Adrenal gland (tissue), 12 donors: ENCODE measurements around the gene COQ4. TPM values are rescaled to one million over a fixed set of nuclear protein-coding genes. Genes with fewer than 3 reads are reported as not detected.
A peak's percentile ranks its signal among the peaks of the same experiment; 100 is the strongest.
"Not testable (repeated sequence)": the region's sequence is repeated elsewhere in the genome, so short reads cannot be mapped to it uniquely, and the experiment has no call there.

Experiments
- DNase-seq, 7 donors: peaks; one replicate each; pipeline ENCODE4 v3.0.0-alpha.2; 2019 to 2020
- H3K27ac ChIP-seq, 5 donors: fragments of 200-600 bp; sonication (generic) in 4 of 5; 1 replicate in 3 of 5; 2 replicates in 2 of 5; pipeline versions ENCODE4 v1.5.1 to v1.8.0; 2016 to 2020; ENCODE audit warnings: mild to moderate bottlenecking in 1 of 5
- H3K27me3 ChIP-seq: fragments of 200-600 bp; 2 replicates; pipeline ENCODE4 v1.8.0; 2021
- H3K36me3 ChIP-seq, 2 donors: fragments of 200-600 bp; replicated peaks in 1 of 2; 1 replicate in 1 of 2; 2 replicates in 1 of 2; pipeline versions ENCODE4 v1.5.1 to v1.8.0; 2018 to 2022
- H3K4me1 ChIP-seq, 2 donors: fragments of 200-600 bp; replicated peaks in 1 of 2; 1 replicate in 1 of 2; 2 replicates in 1 of 2; pipeline versions ENCODE4 v1.5.1 to v1.8.0; 2018 to 2021
- H3K4me3 ChIP-seq, 4 donors: fragments of 200-600 bp; sonication (generic) in 3 of 4; one replicate each; pipeline ENCODE4 v1.5.1; 2016 to 2018
- H3K9me3 ChIP-seq, 3 donors: fragments of 200-600 bp; sonication (generic) in 1 of 3; replicated peaks in 1 of 3; 1 replicate in 2 of 3; 2 replicates in 1 of 3; pipeline versions ENCODE4 v1.5.1 to v1.8.0; 2016 to 2021
- POLR2A ChIP-seq, 2 donors: fragments of 450-650 bp; IDR thresholded peaks; one replicate each; pipeline ENCODE4 v1.6.1; 2017; ENCODE audit warnings: antibody characterized with exemption in 2 of 2, mild to moderate bottlenecking in 2 of 2, moderate library complexity in 1 of 2
- WGBS, 4 donors: extraction: QIAGEN DNeasy Blood & Tissue Kit in 2 of 4; methylation state at CpG; one replicate each; pipeline versions ENCODE4 v1.1.5 to v1.1.7; 2013 to 2017; 5-methylcytosine and 5-hydroxymethylcytosine counted together
- intact Hi-C, 2 donors: fragments of 100-400 bp; cut with DNase I; formaldehyde crosslinking; loops; one replicate each; pipeline versions ENCODE4 v1.14.1 to v1.15.0; 2022 to 2023
- polyA plus RNA-seq, 3 donors: library from polyadenylated mRNA; stranded (reverse); fragments of 200-250 nt in 2 of 3; fragments of 350-450 nt in 1 of 3; fragmentation: Illumina TruSeq in 1 of 3; extraction: RNeasy Lipid Tissue Mini Kit (QIAGEN cat#74804) in 1 of 3; gene quantifications; one replicate each; pipeline ENCODE4 v1.2.3, GENCODE V29; 2013 to 2014
- total RNA-seq, 9 donors: library from RNA; depleted of rRNA in 4 of 9; stranded (reverse); fragments of >200 nt in 4 of 9; fragments of 120-200 nt in 1 of 9; fragmentation: NEBNext Ultra II Directional in 1 of 9; extraction: Animal tissue kit (Norgen Biotek cat#: 25700) in 1 of 9; gene quantifications; one replicate each; pipeline versions ENCODE4 v1.1.0 to v1.2.4, GENCODE V29; 2013 to 2023
- TF ChIP-seq, protein P1 (sequence below), 6 experiments: fragments of 450-650 bp in 4 of 6; fragments of 200-600 bp in 2 of 6; sonication (generic) in 1 of 6; IDR thresholded peaks; 1 replicate in 5 of 6; 2 replicates in 1 of 6; pipeline versions ENCODE4 v1.5.1 to v1.8.0; 2016 to 2021; ENCODE audit warnings: antibody characterized with exemption in 6 of 6, mild to moderate bottlenecking in 2 of 6, moderate library complexity in 1 of 6
- donor health status: healthy with polysubstance abuse.
- donor health status: Bipolar disorder and iron deficiency.
- donor health status: DM: yes; HTN: yes; CAD: no.
- donor health status: DM: no; HTN: no; CAD: no.
- donor health status: DM: no; HTN: no; CAD: no.
- donor health status: DM: yes; HTN: yes; CAD: no.

The COQ4 gene
- total and polyA plus RNA-seq, 12 donors: 35.8 to 111 (median 71.0) TPM

DNA sequence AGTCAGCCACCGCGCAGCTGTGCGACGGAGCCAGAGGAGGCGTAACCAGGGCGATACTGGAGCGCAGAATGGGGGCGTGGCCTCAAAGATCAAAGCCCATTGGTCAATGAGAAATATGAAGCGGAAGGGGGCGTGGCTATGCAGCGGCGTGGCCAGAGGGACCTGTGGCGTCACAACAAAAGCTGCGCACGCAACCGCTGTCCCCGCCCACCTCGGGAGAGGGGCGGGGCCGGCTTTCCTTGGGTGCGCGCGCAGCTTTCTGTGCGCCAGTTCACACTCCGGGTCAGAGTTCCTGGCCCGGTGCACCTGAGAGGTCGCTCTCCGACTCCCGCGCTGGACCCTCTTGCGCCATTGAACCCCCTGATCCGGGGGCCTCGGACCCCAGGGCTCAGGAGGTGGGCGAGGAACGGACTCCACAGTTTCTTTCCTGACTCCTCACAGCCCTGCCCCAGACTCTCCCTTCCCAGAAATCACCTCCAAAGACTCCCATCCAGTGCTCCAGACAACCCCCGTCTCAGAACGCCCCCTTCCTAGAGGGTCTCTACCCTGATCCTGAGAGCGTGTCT lies 46.5 kb upstream of the COQ4 start, which contains the start of gene SWI5:
TSS of gene SWI5 (plus strand) at position 269 of the 566 bp plus-strand sequence.
- intact Hi-C loops: no loop called here
- Histone ChIP-seq H3K9me3 (no peaks in the 10 kb centered on the region), H3K27me3 (no peaks in the 10 kb centered on the region), H3K4me3 (peak within 1 kb of the TSS; percentile 48 to 92 (median 74)), H3K27ac (peak within 1 kb of the TSS; percentile 6 to 95 (median 75)), H3K4me1 (peaks cover 11 to 25% of the 10 kb centered on the region in 2 donors), H3K36me3 (peaks cover 0 to 28% of the 10 kb centered on the region in 2 donors)
- TF ChIP-seq, protein P1, sequence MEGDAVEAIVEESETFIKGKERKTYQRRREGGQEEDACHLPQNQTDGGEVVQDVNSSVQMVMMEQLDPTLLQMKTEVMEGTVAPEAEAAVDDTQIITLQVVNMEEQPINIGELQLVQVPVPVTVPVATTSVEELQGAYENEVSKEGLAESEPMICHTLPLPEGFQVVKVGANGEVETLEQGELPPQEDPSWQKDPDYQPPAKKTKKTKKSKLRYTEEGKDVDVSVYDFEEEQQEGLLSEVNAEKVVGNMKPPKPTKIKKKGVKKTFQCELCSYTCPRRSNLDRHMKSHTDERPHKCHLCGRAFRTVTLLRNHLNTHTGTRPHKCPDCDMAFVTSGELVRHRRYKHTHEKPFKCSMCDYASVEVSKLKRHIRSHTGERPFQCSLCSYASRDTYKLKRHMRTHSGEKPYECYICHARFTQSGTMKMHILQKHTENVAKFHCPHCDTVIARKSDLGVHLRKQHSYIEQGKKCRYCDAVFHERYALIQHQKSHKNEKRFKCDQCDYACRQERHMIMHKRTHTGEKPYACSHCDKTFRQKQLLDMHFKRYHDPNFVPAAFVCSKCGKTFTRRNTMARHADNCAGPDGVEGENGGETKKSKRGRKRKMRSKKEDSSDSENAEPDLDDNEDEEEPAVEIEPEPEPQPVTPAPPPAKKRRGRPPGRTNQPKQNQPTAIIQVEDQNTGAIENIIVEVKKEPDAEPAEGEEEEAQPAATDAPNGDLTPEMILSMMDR (IDR thresholded peaks at IDR 0.05): no peak
- peak; percentile 66 to 72 for TF ChIP-seq POLR2A (IDR thresholded peaks at IDR 0.05)
- DNase-seq: peak; percentile 100
- 0 to 2% (median 0%) methylated on average over 10 to 38 of the region's 38 CpGs for WGBS, 4 donors

DNA sequence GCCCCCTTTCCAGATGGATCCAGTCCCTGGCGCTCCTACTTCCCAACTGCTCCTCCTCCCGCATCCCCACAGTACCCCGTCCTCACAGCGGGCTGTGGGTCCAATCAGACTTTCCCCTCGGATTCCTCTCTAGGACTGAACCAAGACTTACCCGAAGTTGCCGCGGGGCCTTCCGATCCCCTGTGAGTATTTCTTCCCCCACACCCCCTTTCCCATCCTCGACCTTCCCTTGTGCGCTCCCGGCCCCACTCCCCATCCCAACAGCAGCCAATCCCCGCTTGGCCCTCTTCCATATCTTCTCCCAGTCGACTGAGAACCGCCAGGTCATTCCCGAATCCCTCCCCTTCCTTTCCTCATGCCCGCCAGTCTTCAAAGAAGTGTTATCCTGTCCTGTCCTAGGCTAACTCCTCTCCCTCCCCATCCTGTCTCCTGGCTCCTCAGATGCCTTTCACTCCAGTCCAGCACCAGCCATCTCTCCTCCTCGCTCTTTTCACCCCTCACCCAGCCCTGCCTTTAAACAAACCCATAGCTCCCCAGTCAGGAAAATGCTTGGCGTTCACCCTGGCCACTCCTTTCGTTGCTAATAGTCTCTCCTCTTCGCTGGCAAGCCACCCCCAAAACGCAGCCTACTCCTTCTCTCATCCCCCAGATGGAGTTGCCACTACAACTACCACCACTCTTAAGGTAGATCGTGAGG lies 45.9 kb upstream of the COQ4 start:
- H3K4me1 ChIP-seq: peaks cover 11 to 25% of the 10 kb centered on the region in 2 donors

DNA sequence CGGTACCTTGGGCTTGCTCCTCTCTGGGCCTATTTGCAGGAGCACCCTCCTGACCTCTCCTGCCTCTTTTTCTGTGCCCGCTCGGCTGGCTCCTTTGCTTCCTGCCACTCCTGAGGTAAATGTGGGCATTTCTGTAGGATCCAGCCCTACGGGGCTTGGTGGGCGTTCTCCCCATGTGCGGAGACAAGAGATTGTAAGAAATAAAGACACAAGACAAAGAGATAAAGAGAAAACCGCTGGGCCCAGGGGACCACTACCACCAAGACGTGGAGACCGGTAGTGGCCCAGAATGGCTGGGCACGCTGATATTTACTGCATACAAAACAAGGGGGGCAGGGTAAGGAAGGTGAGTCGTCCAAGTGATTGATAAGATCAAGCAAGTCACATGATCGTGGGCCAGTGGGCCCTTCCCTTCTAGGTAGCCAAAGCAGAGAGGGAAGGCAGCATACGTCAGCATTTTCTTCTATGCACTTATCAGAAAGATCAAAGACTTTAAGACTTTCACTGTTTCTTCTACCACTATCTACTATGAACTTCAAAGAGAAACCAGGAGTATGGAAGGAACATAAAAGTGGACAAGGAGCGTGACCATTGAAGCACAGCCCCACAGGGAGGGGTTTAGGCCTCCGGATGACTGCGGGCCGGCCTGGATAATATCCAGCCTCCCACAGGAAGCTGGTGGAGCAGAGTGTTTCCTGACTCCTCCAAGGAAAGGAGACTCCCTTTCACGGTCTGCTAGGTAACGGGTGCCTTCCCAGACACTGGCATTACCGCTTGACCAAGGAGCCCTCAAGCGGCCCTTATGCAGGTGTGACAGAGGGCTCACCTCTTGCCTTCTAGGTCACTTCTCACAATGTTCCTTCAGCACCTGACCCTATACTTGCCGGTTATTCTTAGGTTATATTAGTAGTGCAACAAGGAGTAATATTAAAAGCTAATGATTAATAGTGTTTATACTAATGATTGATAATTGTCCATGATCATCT lies 43.3 kb upstream of the COQ4 start:
- WGBS, 4 donors: 65 to 77% (median 71%) methylated on average over 21 to 22 of the region's 22 CpGs

More for the DNA sequence above, 45.9 kb upstream of the COQ4 start:
- Histone ChIP-seq H3K27me3 (no peaks in the 10 kb centered on the region), H3K36me3 (peaks cover 0 to 22% of the 10 kb centered on the region in 2 donors), H3K9me3 (no peaks in the 10 kb centered on the region), H3K4me3 (peak overlapping the region in 3 of 4 donors; percentile 63 to 92 (median 79)), H3K27ac (peak overlapping the region; percentile 6 to 81 (median 67))
- 6 to 12% (median 11%) methylated on average over 23 of the region's 23 CpGs for WGBS, 4 donors
- intact Hi-C loops: no loop called here
- DNase-seq: peak; percentile 42 to 68 (median 46)
- TF ChIP-seq POLR2A (IDR thresholded peaks at IDR 0.05): no peak
- TF ChIP-seq, protein P1 (IDR thresholded peaks at IDR 0.05): no peak

DNA sequence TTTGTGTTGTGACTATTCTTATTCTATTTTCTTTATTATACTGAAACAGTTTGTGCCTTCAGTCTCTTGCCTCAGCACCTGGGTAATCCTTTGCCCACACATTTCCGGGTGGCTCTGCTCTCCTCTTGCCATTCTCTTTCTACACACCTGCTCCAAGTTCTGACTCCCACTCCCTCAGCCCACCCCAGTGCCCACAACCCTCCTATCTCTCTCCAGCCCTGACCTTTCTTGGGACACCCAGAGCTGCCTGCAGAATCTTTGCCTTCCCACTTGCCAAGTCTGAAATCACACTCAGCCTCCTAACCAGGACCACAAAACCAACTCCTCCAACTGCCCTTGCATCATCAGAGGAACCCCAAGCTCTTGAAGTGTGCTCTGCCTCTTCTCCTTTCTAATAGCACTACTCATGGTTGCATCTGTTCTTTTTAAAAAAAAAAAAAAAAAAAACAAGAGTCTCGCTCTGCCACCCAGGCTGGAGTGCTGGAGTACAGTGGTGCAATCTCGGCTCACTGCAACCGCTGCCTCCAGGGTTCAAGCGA lies 42.5 kb upstream of the COQ4 start:
- TF ChIP-seq POLR2A (IDR thresholded peaks at IDR 0.05): no peak
- TF ChIP-seq, protein P1 (IDR thresholded peaks at IDR 0.05): no peak
- 80 to 94% (median 87%) methylated on average over 5 of the region's 5 CpGs for WGBS, 4 donors
- no peaks in the 10 kb centered on the region for H3K36me3 ChIP-seq
- no peak for DNase-seq
- H3K4me3 ChIP-seq: no peak overlapping the region
- no peaks in the 10 kb centered on the region for H3K27me3 ChIP-seq
- intact Hi-C loops: no loop called here
- no peaks in the 10 kb centered on the region for H3K9me3 ChIP-seq
- H3K27ac ChIP-seq: no peak overlapping the region
- H3K4me1 ChIP-seq: peaks cover 1 to 13% of the 10 kb centered on the region in 2 donors

More for the DNA sequence above, 43.3 kb upstream of the COQ4 start:
- peaks cover 7 to 19% of the 10 kb centered on the region in 2 donors for H3K4me1 ChIP-seq
- H3K27me3 ChIP-seq, intact Hi-C loops, H3K4me3 ChIP-seq, H3K9me3 ChIP-seq, H3K36me3 ChIP-seq: not testable (repeated sequence)
- H3K27ac ChIP-seq: peak overlapping the region in 1 of 5 donors; percentile 40
- peak in 1 of 7 donors; percentile 42 for DNase-seq
